Smooth muscle cell of the brain vasculature (primary cell): ENCODE data around the gene MAPT.
"Not testable (repeated sequence)": the region's sequence is repeated elsewhere in the genome, so short reads cannot be mapped to it uniquely, and the experiment has no call there.

Experiments used
- DNase-seq: peaks from one replicate; pipeline ENCODE4 v3.0.0-alpha.2; 2012; ENCODE audit warnings: low read depth, low spot score

Gene MAPT

GRCh38 chr17:46008591-46008990 is 114.2 kb downstream of the MAPT start:
- no peak for DNase-seq

DNA sequence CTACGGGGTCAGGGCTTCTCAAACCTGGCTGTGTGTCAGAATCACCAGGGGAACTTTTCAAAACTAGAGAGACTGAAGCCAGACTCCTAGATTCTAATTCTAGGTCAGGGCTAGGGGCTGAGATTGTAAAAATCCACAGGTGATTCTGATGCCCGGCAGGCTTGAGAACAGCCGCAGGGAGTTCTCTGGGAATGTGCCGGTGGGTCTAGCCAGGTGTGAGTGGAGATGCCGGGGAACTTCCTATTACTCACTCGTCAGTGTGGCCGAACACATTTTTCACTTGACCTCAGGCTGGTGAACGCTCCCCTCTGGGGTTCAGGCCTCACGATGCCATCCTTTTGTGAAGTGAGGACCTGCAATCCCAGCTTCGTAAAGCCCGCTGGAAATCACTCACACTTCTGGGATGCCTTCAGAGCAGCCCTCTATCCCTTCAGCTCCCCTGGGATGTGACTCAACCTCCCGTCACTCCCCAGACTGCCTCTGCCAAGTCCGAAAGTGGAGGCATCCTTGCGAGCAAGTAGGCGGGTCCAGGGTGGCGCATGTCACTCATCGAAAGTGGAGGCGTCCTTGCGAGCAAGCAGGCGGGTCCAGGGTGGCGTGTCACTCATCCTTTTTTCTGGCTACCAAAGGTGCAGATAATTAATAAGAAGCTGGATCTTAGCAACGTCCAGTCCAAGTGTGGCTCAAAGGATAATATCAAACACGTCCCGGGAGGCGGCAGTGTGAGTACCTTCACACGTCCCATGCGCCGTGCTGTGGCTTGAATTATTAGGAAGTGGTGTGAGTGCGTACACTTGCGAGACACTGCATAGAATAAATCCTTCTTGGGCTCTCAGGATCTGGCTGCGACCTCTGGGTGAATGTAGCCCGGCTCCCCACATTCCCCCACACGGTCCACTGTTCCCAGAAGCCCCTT is 115.6 kb downstream of the MAPT start:
- DNase-seq: no peak

GRCh38 chr17:46010597-46011186 is 116.3 kb downstream of the MAPT start:
- no peak for DNase-seq

GRCh38 chr17:46011711-46012505 is 117.6 kb downstream of the MAPT start:
- no peak for DNase-seq

DNA sequence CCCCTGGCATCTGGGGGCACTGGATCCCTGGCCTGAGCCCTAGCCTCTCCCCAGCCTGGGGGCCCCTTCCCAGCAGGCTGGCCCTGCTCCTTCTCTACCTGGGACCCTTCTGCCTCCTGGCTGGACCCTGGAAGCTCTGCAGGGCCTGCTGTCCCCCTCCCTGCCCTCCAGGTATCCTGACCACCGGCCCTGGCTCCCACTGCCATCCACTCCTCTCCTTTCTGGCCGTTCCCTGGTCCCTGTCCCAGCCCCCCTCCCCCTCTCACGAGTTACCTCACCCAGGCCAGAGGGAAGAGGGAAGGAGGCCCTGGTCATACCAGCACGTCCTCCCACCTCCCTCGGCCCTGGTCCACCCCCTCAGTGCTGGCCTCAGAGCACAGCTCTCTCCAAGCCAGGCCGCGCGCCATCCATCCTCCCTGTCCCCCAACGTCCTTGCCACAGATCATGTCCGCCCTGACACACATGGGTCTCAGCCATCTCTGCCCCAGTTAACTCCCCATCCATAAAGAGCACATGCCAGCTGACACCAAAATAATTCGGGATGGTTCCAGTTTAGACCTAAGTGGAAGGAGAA is 118.2 kb downstream of the MAPT start:
- no peak for DNase-seq

DNA sequence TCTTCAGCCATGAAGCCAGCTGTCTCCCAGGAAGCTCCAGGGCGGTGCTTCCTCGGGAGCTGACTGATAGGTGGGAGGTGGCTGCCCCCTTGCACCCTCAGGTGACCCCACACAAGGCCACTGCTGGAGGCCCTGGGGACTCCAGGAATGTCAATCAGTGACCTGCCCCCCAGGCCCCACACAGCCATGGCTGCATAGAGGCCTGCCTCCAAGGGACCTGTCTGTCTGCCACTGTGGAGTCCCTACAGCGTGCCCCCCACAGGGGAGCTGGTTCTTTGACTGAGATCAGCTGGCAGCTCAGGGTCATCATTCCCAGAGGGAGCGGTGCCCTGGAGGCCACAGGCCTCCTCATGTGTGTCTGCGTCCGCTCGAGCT is 118.8 kb downstream of the MAPT start:
- no peak for DNase-seq

DNA sequence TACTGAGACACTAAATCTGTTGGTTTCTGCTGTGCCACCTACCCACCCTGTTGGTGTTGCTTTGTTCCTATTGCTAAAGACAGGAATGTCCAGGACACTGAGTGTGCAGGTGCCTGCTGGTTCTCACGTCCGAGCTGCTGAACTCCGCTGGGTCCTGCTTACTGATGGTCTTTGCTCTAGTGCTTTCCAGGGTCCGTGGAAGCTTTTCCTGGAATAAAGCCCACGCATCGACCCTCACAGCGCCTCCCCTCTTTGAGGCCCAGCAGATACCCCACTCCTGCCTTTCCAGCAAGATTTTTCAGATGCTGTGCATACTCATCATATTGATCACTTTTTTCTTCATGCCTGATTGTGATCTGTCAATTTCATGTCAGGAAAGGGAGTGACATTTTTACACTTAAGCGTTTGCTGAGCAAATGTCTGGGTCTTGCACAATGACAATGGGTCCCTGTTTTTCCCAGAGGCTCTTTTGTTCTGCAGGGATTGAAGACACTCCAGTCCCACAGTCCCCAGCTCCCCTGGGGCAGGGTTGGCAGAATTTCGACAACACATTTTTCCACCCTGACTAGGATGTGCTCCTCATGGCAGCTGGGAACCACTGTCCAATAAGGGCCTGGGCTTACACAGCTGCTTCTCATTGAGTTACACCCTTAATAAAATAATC is 119.3 kb downstream of the MAPT start:
- DNase-seq: no peak

DNA sequence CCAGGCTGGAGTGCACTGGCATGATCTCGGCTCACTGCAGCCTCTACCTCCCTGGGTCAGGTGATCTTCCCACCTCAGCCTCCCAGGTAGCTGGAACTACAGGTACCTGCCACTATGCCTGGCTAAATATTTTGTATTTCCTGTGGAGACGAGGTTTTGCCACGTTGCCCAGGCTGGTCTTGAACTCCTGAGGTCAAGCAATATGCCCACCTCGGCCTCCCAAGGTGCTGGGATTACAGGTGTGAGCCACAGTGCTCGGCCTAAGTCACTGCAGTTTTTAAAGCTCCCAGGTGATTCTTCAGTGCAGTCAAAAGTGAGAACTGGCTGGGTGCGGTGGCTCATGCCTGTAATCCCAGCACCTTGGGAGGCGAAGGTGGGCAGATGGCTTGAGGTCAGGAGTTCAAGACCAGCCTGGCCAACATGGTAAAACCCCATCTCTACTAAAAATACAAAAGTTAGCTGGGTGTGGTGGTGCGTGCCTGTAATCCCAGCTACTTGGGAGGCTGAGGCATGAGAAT is 125.1 kb downstream of the MAPT start:
- DNase-seq: not testable (repeated sequence)

- no peak for DNase-seq
These were observed 125.8 kb downstream of the MAPT start for GRCh38 chr17:46020023-46020761.

GRCh38 chr17:46020998-46021397 is 126.6 kb downstream of the MAPT start:
- DNase-seq: no peak

GRCh38 chr17:46023366-46023765 is 129.0 kb downstream of the MAPT start:
- DNase-seq: not testable (repeated sequence)

DNA sequence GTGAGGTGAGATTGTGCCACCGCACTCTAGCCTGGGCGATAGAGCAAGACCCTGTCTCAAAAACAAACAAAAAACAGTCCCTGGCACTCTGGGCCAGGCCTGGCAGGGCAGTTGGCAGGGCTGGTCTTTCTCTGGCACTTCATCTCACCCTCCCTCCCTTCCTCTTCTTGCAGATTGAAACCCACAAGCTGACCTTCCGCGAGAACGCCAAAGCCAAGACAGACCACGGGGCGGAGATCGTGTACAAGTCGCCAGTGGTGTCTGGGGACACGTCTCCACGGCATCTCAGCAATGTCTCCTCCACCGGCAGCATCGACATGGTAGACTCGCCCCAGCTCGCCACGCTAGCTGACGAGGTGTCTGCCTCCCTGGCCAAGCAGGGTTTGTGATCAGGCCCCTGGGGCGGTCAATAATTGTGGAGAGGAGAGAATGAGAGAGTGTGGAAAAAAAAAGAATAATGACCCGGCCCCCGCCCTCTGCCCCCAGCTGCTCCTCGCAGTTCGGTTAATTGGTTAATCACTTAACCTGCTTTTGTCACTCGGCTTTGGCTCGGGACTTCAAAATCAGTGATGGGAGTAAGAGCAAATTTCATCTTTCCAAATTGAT is 129.5 kb downstream of the MAPT start:
- DNase-seq: no peak

GRCh38 chr17:46024590-46024989 is 130.2 kb downstream of the MAPT start:
- DNase-seq: no peak

DNA sequence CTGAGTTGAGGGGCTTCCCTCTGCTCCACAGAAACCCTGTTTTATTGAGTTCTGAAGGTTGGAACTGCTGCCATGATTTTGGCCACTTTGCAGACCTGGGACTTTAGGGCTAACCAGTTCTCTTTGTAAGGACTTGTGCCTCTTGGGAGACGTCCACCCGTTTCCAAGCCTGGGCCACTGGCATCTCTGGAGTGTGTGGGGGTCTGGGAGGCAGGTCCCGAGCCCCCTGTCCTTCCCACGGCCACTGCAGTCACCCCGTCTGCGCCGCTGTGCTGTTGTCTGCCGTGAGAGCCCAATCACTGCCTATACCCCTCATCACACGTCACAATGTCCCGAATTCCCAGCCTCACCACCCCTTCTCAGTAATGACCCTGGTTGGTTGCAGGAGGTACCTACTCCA is 130.7 kb downstream of the MAPT start:
- no peak for DNase-seq

GRCh38 chr17:46025510-46026165 is 131.3 kb downstream of the MAPT start:
- no peak for DNase-seq

- no peak for DNase-seq
These were observed 132.1 kb downstream of the MAPT start for GRCh38 chr17:46026166-46027047.

- no peak for DNase-seq
These were observed 133.0 kb downstream of the MAPT start for GRCh38 chr17:46027048-46027975.

DNA sequence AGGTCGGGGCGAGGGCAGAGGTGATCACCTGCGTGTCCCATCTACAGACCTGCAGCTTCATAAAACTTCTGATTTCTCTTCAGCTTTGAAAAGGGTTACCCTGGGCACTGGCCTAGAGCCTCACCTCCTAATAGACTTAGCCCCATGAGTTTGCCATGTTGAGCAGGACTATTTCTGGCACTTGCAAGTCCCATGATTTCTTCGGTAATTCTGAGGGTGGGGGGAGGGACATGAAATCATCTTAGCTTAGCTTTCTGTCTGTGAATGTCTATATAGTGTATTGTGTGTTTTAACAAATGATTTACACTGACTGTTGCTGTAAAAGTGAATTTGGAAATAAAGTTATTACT is 133.6 kb downstream of the MAPT start:
- DNase-seq: no peak
